Right atrium auricular region (tissue), 2 donors: ENCODE data around the gene SERPINB13. TPM values are rescaled to one million over a fixed set of nuclear protein-coding genes. Genes with fewer than 3 reads are reported as not detected.
"Not testable (repeated sequence)": the region's sequence is repeated elsewhere in the genome, so short reads cannot be mapped to it uniquely, and the experiment has no call there.

Source experiments
- DNase-seq: peaks from one replicate; pipeline ENCODE4 v3.0.0-alpha.2; 2019; ENCODE audit warnings: low spot score
- H3K27ac ChIP-seq, 2 donors: fragments of 200-600 bp; sonication (generic); 1 replicate in 1 of 2; 2 replicates in 1 of 2; pipeline ENCODE4 v1.5.1; 2016 to 2019
- H3K27me3 ChIP-seq, 2 donors: fragments of 200-600 bp; sonication (generic); one replicate each; pipeline versions ENCODE4 v1.5.1 to v1.6.0; 2017 to 2019
- H3K36me3 ChIP-seq: fragments of 200-600 bp; sonication (generic); one replicate; pipeline ENCODE4 v1.5.1; 2016
- H3K4me1 ChIP-seq, 2 donors: fragments of 200-600 bp; sonication (generic); one replicate each; pipeline versions ENCODE4 v1.5.1 to v1.6.0; 2017 to 2019
- H3K4me3 ChIP-seq, 2 donors: fragments of 200-600 bp; sonication (generic); 1 replicate in 1 of 2; 2 replicates in 1 of 2; pipeline ENCODE4 v1.5.1; 2017 to 2019; ENCODE audit warnings: mild to moderate bottlenecking in 1 of 2, moderate library complexity in 1 of 2
- H3K9me3 ChIP-seq, 2 donors: fragments of 200-600 bp; sonication (generic); one replicate each; pipeline ENCODE4 v1.5.1; 2019
- CTCF ChIP-seq, 2 donors: fragments of 200-600 bp; sonication (generic); IDR thresholded peaks; one replicate each; pipeline ENCODE4 v1.5.1; 2019; ENCODE audit warnings: antibody characterized with exemption in 2 of 2
- total RNA-seq, 2 donors: library from RNA; depleted of rRNA; stranded (reverse); fragments of >200 nt; gene quantifications; one replicate each; pipeline ENCODE4 v1.1.0, GENCODE V29; 2016

The SERPINB13 gene
- total RNA-seq, 2 donors from 2014 or later = not detected

GRCh38 chr18:63617915-63618234 is 30.7 kb downstream of the SERPINB13 start:
- no peak for DNase-seq
- Histone ChIP-seq H3K27me3 (no peaks in the 10 kb centered on the region), H3K4me3 (no peak overlapping the region), H3K36me3 (no peaks in the 10 kb centered on the region), H3K4me1 (no peaks in the 10 kb centered on the region), H3K9me3 (peaks cover 0 to 9% of the 10 kb centered on the region in 2 donors), H3K27ac (no peak overlapping the region)
- no peak for TF ChIP-seq CTCF (IDR thresholded peaks at IDR 0.05)

DNA sequence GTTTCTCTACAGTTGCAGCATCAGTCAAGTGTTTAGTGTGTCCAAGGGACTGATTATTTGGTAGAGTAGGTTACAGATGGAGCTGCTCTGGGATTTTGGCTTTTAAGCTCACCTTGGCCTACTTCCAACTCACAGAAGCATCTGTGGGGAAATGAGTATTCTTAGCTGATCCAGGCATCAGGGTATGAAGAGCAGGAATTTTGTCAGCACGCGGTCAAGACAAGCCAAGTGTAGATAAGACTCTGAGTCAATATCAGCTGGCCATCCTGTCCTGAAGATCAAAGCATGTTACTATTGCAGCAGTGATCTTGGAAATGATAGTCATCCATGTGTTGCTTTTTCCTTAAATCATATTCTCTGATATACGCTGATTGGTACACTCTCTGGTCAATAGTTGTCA is 32.5 kb downstream of the SERPINB13 start:
- Histone ChIP-seq H3K4me3 (no peak overlapping the region), H3K36me3 (no peaks in the 10 kb centered on the region), H3K27ac (no peak overlapping the region), H3K27me3 (no peaks in the 10 kb centered on the region), H3K9me3 (peaks cover 0 to 15% of the 10 kb centered on the region in 2 donors), H3K4me1 (no peaks in the 10 kb centered on the region)
- TF ChIP-seq CTCF (IDR thresholded peaks at IDR 0.05) = no peak
- no peak for DNase-seq

DNA sequence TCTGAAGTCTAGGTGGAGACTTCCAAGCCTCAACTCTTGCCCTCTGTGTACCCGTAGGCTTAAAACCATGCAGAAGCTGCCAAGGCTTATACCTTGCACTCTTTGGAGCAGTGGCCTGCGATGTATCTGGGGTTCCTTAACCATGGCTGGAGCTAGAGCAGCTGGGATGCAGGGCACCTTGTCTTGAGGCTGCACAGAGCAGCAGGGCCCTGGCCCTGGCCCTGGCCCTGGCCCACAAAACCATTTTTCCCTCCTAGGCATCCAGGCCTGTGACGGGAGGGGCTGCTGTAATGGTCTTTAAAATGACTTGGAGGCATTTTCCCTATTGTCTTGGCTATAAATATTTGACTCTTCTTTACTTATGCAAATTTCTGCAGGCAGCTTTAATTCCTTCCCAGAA is 37.7 kb downstream of the SERPINB13 start:
- DNase-seq = no peak
- H3K4me3 ChIP-seq = no peak overlapping the region
- TF ChIP-seq CTCF (IDR thresholded peaks at IDR 0.05) = no peak
- H3K36me3 ChIP-seq = no peaks in the 10 kb centered on the region
- H3K27me3 ChIP-seq = no peaks in the 10 kb centered on the region
- H3K4me1 ChIP-seq = no peaks in the 10 kb centered on the region
- no peak overlapping the region for H3K27ac ChIP-seq
- peaks cover 0 to 34% of the 10 kb centered on the region in 2 donors for H3K9me3 ChIP-seq

GRCh38 chr18:63626431-63626830 is 39.3 kb downstream of the SERPINB13 start:
- Histone ChIP-seq H3K36me3 (no peaks in the 10 kb centered on the region), H3K4me1 (no peaks in the 10 kb centered on the region), H3K27me3 (no peaks in the 10 kb centered on the region), H3K9me3 (peaks cover 0 to 30% of the 10 kb centered on the region in 2 donors), H3K27ac (no peak overlapping the region), H3K4me3 (no peak overlapping the region)
- no peak for TF ChIP-seq CTCF (IDR thresholded peaks at IDR 0.05)
- DNase-seq = no peak

DNA sequence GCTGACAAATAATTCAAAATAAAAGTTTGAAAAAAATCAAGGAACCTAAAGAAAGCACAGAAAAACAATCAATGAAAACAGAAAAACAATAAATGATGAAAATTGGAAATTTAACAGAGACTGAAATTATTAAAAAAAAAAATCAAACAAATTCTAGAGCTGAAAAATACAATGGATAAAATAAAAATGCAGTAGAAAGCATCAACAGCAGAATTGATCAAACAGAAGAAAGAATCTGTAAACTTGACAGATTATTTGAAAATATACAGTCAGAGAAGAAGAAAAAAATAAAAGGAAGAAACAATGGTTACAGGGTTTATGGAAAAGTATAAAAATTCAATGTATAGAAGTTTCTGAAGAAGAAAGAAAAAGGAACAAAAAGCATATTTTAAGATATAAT is 40.7 kb downstream of the SERPINB13 start:
- no peak for TF ChIP-seq CTCF (IDR thresholded peaks at IDR 0.05)
- DNase-seq = no peak

GRCh38 chr18:63637703-63638102 is 50.6 kb downstream of the SERPINB13 start:
- H3K27ac ChIP-seq = no peak overlapping the region
- no peak for DNase-seq
- TF ChIP-seq CTCF (IDR thresholded peaks at IDR 0.05) = no peak
- peaks cover 0 to 11% of the 10 kb centered on the region in 2 donors for H3K9me3 ChIP-seq
- H3K27me3 ChIP-seq = no peaks in the 10 kb centered on the region
- H3K4me1 ChIP-seq = no peaks in the 10 kb centered on the region
- H3K4me3 ChIP-seq = no peak overlapping the region
- H3K36me3 ChIP-seq = no peaks in the 10 kb centered on the region

More for the DNA sequence above, 40.7 kb downstream of the SERPINB13 start:
- Histone ChIP-seq H3K9me3 (peaks cover 0 to 32% of the 10 kb centered on the region in 2 donors), H3K4me1 (no peaks in the 10 kb centered on the region), H3K4me3 (no peak overlapping the region), H3K27me3 (no peaks in the 10 kb centered on the region), H3K27ac (no peak overlapping the region), H3K36me3 (no peaks in the 10 kb centered on the region)

DNA sequence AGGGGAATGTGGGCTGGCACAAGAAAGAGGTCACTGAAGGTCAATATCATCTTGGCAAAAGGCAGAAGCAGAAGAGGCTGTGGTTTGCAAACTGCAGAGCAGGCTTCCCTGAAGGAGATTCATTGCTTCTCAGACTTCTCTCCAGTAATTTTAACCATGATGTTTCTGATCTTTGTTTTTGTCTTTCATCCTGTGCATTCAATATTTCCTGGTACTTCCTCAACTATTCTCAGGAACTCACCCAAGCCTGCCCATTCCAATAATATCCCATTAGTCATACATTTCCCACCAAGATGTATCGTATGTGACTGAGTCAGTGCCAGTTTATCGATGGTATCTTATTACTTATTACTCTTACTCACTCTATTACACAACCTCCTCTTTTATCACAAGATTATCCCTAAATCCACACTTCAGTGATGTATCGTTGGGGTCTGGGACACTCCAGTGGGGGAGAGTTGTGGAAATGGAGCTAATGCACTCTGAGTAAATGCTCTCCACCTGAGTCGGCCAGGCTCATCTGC is 54.1 kb downstream of the SERPINB13 start:
- not testable (repeated sequence) for H3K4me3 ChIP-seq, H3K4me1 ChIP-seq, H3K36me3 ChIP-seq, H3K27me3 ChIP-seq, H3K9me3 ChIP-seq, H3K27ac ChIP-seq, DNase-seq

GRCh38 chr18:63642668-63643356 is 55.7 kb downstream of the SERPINB13 start:
- not testable (repeated sequence) for DNase-seq, H3K36me3 ChIP-seq, H3K9me3 ChIP-seq, H3K27ac ChIP-seq, H3K4me1 ChIP-seq, H3K4me3 ChIP-seq, H3K27me3 ChIP-seq

DNA sequence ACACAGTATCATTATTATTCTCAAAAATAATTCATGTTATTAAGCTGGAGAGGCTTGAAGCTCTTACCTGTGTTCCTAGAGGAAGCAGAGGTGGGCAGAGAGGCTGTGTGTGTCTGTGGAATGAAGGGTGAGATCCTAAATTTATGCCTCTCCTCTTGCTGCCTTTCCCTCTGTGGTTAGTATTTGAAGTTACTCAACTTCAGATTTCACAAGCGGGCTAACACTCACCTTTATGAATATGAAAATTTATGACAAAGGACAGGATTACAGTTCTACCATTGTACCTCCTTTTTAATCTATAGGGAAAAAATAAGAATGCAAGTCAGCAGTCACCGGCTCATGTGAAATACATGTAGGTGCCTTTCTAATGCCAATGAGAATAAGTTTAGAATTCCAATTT is 57.0 kb downstream of the SERPINB13 start, which contains the start of gene SERPINB4:
Gene SERPINB4 (minus strand): TSS at position 115 of the 400 bp plus-strand sequence. CDS start 679 bp downstream, outside the sequence.
- H3K9me3 ChIP-seq, DNase-seq, H3K36me3 ChIP-seq, H3K4me1 ChIP-seq, H3K4me3 ChIP-seq, H3K27me3 ChIP-seq, H3K27ac ChIP-seq: not testable (repeated sequence)
